ENCODE measurements around the gene VSX1.

The VSX1 gene

GRCh38 chr20:25081730-25082497 lies at the start of gene VSX1:
VSX1 (minus strand) TSS chr20:25082141; CDS start chr20:25082096, 45 bp downstream.
- peak; percentile 55 for DNase-seq

GRCh38 chr20:25129908-25130307 lies 48.0 kb upstream of the VSX1 start:
- DNase-seq: no peak

- DNase-seq: no peak
Observed at GRCh38 chr20:25129428-25129827, 47.5 kb upstream of the VSX1 start.

DNA sequence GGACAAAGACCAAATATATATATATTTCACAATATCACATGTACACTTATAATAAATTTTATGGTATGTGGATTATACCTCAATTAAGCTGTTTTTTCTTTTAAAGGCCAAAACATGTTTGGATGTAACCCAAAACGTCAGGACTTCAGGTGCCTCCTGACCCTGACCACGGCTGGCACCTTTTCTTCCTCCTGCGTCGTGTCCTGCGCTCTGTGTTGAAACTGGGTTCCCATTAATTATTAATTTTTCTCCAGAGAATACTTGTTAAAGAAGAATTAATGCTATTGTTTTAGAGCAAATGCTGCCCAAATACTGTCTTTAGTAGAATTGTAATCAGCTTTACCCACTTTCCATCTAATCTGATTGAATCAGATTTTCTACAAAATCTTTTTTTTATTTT lies 46.7 kb upstream of the VSX1 start:
- DNase-seq: no peak

DNA sequence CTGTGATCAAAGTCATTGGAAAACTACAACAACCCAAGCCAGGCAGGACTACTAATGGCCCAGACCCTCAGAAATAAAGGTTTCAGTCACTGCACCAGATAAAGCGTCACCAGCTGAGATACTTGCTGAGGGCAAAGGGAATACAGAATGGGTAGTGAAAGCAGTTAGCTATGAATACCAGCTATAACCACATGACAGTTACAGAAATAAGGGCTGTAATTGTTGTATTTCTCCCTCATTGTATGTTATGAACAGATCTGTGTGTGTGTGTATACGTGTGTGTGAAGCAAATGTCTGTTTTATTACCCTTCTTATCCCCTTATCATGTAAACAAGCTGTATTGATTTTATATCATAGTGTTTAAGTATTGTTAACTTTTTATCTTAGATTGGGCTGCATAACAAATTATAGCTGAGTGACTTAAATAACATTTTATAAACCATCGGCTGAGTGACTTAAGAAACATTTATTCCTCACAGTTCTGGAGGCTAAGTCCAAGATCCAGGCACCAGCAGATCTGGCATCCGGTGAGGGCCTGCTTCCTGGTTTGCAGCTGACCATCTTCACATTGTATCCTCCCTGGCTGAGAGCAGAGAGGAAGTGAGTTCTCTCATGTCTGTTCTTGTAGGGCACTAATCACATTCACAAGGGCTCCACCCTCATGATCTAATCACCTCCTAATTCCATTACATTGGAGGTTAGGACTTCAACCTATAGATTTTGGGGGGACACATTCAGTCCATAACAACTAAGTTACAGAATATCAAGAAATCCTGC lies 46.0 kb upstream of the VSX1 start:
- DNase-seq: no peak

DNA sequence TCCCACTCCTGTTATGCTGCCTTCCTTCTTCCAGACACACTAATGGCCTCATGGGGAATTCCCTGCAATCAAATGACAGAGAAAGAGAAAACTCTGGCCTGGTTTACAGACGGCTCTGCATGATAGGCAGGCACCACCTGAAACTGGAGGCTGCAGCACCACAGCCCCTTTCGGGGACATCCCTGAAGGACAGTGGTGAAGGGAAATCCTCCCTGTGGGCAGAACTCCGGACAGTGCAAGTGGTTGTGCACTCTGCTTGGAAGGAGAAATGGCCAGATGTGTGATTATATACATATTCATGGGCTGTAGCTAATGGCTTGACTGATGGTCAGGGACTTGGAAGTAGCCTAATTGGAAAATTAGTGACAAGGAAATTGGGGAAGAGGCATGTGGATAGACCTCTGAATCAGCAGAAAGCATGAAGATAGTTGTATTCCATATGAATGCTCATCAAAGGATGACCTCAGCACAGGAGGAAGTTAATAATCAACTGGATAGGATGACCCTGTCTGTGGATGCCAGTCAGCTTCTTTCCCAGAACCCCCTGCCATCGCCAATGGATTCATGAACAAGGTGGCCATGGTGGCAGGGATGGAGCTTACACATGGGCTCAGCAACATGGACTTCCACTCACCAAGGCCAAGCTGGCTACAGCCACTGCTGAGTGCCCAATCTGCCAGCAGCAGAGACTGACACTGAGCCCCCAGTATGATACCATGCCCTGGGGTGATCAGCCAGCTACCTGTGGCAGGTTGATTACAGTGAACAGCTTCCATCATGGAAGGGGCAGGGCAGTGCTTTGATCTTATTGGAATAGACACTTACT lies 44.5 kb upstream of the VSX1 start:
- peak; percentile 41 for DNase-seq

DNA sequence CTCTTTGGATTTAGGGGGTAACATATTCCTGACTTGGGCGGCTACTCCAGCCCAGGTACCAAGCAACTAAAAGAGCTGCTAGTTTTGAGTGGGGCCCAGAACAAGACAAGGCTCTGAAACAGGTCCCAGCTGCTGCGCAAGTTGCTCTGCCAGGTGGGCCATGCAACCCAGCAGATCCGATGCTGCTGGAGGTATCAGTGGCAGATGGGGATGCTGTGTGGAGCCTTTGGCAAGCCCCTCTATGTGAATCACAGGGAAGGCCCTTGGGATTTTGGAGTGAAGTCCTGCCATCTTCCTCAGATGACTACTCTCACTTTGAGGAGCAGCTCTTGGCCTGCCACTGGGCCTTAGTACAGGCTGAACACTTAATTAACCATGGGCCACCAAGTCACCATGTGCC lies 43.7 kb upstream of the VSX1 start:
- DNase-seq: no peak

GRCh38 chr20:25120920-25121319 lies 39.0 kb upstream of the VSX1 start:
- no peak for DNase-seq

DNA sequence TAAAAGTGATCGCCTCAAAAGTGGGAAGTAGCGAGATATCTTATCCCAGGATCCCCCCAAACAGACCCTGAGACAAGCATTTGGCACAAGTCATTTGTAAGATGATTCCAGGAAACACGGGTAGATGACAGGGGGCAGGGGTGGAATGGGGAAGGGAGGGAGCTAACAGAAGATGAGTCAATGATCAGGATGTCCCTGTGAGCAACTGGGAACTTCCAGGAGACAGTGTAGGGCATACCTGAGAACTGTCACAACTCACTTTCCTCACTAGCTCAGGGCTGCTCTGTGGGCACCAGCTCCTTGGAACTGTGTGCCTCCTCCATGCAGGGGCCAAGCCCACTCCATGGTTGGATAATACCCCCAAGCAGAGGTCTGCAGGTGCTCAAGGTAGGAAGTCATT lies 38.5 kb upstream of the VSX1 start:
- DNase-seq: no peak

- no peak for DNase-seq
Observed at GRCh38 chr20:25118529-25118928, 36.6 kb upstream of the VSX1 start.

DNA sequence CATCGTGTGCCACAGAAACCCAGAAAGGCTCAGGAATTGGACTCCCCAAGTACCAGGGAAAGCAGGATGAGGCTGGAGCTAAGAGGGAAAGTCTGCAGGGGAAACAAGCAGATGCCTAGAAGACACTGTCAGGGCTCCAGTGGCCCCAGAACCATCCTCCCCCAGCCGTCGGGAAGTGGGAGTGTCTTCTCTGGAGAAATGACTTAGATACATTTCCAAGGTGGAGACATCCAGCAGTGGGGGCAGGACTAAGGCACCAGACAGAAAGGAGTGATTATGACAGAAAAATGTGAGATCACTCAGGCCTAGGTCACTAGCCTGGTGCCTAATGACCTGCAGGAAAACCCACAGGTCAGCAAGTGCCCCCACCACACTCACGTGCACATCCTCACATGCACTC lies 36.0 kb upstream of the VSX1 start:
- no peak for DNase-seq

- DNase-seq: no peak
Observed at GRCh38 chr20:25116739-25117458, 35.0 kb upstream of the VSX1 start.

DNA sequence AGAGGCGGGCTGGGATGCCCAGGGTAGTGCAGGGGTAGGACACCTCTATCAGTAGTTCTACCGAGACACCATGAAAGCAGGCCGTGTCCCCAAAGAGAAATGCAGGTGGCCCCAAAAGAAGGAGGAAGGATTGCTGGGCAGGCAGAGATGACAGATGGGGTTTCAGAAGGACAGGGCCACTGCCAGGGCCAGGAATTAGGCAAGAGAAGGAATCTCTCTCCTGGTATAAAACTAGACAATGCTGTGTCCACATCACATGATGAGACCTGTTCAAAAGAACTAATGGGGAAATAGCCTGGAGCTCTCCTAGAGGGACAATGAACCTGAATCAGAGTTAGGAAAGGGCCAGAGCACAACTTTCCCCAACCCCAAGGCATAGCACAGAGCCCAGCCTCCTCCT lies 21.6 kb upstream of the VSX1 start:
- DNase-seq: no peak

- DNase-seq: no peak
Observed at GRCh38 chr20:25100914-25101313, 19.0 kb upstream of the VSX1 start.

GRCh38 chr20:25099601-25100140 lies 17.7 kb upstream of the VSX1 start:
- DNase-seq: no peak

DNA sequence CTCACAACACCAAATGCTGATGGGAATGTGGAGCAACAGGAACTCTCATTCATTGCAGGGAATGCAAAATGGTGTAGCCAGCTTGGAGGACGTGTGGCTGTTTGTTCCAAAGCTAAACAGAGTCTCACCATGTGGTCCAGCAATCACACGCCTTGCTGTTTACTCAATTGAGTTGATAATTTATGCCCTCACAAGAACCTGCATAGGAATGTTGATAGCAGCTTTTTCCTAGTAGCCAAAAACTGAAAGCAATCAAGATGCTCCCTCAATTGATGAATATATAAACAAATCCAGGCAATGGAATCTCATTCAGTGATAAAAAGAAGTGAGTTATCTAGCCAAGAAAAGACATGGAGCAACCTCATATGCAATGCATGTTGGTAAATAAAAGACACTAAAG lies 15.6 kb upstream of the VSX1 start:
- no peak for DNase-seq

GRCh38 chr20:25090492-25091429 lies 8.8 kb upstream of the VSX1 start:
- DNase-seq: peak; percentile 79

- peak; percentile 50 for DNase-seq
Observed at GRCh38 chr20:25089662-25090061, 7.7 kb upstream of the VSX1 start.

- peak; percentile 35 for DNase-seq
Observed at GRCh38 chr20:25089096-25089495, 7.2 kb upstream of the VSX1 start.

GRCh38 chr20:25088267-25088666 lies 6.3 kb upstream of the VSX1 start:
- DNase-seq: no peak

GRCh38 chr20:25087186-25087929 lies 5.4 kb upstream of the VSX1 start:
- peak; percentile 33 for DNase-seq
